NK-92 treated with Interleukin-12 subunit alpha and Interleukin-12 subunit beta, amount 100 ng/mL, for 24 hours (cell line): ENCODE data around the gene SCARB2.

Source experiments
- DNase-seq: peaks from one replicate; lab custom pipeline; 2025; lab: John Stamatoyannopoulos, UW

SCARB2 gene

GRCh38 chr4:76148142-76148865, 65.3 kb downstream of the SCARB2 start, which contains the start of gene NUP54:
TSS of gene NUP54 (minus strand) at chr4:76148397. CDS start at chr4:76148374, 23 bp downstream.
- peak; percentile 85 for DNase-seq

- DNase-seq = peak; percentile 37
Measured at GRCh38 chr4:76147454-76148141, 66.0 kb downstream of the SCARB2 start.

- no peak for DNase-seq
Measured at GRCh38 chr4:76144546-76144945, 69.1 kb downstream of the SCARB2 start.

- DNase-seq = no peak
Measured at GRCh38 chr4:76141241-76141640, 72.4 kb downstream of the SCARB2 start.

GRCh38 chr4:76127754-76128153, 85.9 kb downstream of the SCARB2 start:
- DNase-seq = no peak

GRCh38 chr4:76125816-76126215, 87.8 kb downstream of the SCARB2 start:
- DNase-seq = no peak

GRCh38 chr4:76120199-76120598, 93.4 kb downstream of the SCARB2 start:
- DNase-seq = no peak

- no peak for DNase-seq
Measured at GRCh38 chr4:76117536-76117935, 96.1 kb downstream of the SCARB2 start.

GRCh38 chr4:76116821-76117220, 96.8 kb downstream of the SCARB2 start:
- DNase-seq = no peak
